ENCODE data around the gene FAM174C. TPM values are rescaled to one million over a fixed set of nuclear protein-coding genes. Genes with fewer than 3 reads are reported as not detected.

FAM174C gene
- total and polyA plus RNA-seq, 10 of the 15 experiments (the other 5 are each of a cell fraction or from before 2014, with no cell fraction given) = 0.89 to 94.6 (median 43.6) TPM

GRCh38 chr19:1248139-1248785, 27.1 kb upstream of the FAM174C start, which contains the start of gene MIDN (continued):
- TF ChIP-seq ZNF687 (IDR thresholded peaks at IDR 0.05) (no peak), PML (IDR thresholded peaks at IDR 0.05; ENCODE audit: low read length) (0 out of 2 replicates have a peak, but pooled peaks have one; percentile 56), RCOR1 (conservative IDR thresholded peaks at IDR 0.05; ENCODE audit: low read depth, low read length) (no peak), SUPT20H (IDR thresholded peaks at IDR 0.05; ENCODE audit: borderline replicate concordance, control insufficient read depth, low read depth, low read length) (no peak), RB1 (IDR thresholded peaks at IDR 0.05; ENCODE audit: borderline replicate concordance) (no peak), IKZF1 (conservative IDR thresholded peaks at IDR 0.05) (peak; percentile 58; the same call in 1 of the 2 replicates), ZNF622 (IDR thresholded peaks at IDR 0.05) (no peak), SIN3A (IDR thresholded peaks at IDR 0.05; ENCODE audit: low read depth, low read length) (no peak), YY1 (IDR thresholded peaks at IDR 0.05; ENCODE audit: low read depth, low read length) (no peak; the same call in 1 of the 2 replicates), ZNF24 (IDR thresholded peaks at IDR 0.05) (no peak), BHLHE40 (IDR thresholded peaks at IDR 0.05; ENCODE audit: borderline replicate concordance in 1 of 2, low read depth in 2 of 2, low read length in 1 of 2) (peak; percentile 43 to 60; a peak in 3 of 4 replicates), SKIL (IDR thresholded peaks at IDR 0.05; ENCODE audit: low read depth, poor library complexity, severe bottlenecking) (no peak), ZZZ3 (IDR thresholded peaks at IDR 0.05; ENCODE audit: control insufficient read depth, insufficient read length, low read depth) (no peak), MXI1 (IDR thresholded peaks at IDR 0.05; ENCODE audit: low read depth, low read length) (no peak), NR2C1 (IDR thresholded peaks at IDR 0.05) (no peak), IRF4 (IDR thresholded peaks at IDR 0.05; ENCODE audit: low read depth, low read length) (no peak), POU2F2 (IDR thresholded peaks at IDR 0.05; ENCODE audit: borderline replicate concordance, low read depth, low read length) (peak; percentile 39; the same call in 1 of the 3 replicates), DPF2 (IDR thresholded peaks at IDR 0.05) (peak; percentile 72)
- TF ChIP-seq, protein P1, sequence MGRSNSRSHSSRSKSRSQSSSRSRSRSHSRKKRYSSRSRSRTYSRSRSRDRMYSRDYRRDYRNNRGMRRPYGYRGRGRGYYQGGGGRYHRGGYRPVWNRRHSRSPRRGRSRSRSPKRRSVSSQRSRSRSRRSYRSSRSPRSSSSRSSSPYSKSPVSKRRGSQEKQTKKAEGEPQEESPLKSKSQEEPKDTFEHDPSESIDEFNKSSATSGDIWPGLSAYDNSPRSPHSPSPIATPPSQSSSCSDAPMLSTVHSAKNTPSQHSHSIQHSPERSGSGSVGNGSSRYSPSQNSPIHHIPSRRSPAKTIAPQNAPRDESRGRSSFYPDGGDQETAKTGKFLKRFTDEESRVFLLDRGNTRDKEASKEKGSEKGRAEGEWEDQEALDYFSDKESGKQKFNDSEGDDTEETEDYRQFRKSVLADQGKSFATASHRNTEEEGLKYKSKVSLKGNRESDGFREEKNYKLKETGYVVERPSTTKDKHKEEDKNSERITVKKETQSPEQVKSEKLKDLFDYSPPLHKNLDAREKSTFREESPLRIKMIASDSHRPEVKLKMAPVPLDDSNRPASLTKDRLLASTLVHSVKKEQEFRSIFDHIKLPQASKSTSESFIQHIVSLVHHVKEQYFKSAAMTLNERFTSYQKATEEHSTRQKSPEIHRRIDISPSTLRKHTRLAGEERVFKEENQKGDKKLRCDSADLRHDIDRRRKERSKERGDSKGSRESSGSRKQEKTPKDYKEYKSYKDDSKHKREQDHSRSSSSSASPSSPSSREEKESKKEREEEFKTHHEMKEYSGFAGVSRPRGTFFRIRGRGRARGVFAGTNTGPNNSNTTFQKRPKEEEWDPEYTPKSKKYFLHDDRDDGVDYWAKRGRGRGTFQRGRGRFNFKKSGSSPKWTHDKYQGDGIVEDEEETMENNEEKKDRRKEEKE (IDR thresholded peaks at IDR 0.05) = no peak
- TF ChIP-seq, protein P2, sequence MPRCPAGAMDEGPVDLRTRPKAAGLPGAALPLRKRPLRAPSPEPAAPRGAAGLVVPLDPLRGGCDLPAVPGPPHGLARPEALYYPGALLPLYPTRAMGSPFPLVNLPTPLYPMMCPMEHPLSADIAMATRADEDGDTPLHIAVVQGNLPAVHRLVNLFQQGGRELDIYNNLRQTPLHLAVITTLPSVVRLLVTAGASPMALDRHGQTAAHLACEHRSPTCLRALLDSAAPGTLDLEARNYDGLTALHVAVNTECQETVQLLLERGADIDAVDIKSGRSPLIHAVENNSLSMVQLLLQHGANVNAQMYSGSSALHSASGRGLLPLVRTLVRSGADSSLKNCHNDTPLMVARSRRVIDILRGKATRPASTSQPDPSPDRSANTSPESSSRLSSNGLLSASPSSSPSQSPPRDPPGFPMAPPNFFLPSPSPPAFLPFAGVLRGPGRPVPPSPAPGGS (IDR thresholded peaks at IDR 0.05; ENCODE audit: borderline replicate concordance, insufficient read depth, low read depth, low read length, poor library complexity, severe bottlenecking) = no peak

Measured in GM12878 (cell line).